SK-N-SH treated with all-trans-retinoic acid at 6 μM for 48 hours (cell line): Measurements from ENCODE around the gene COL4A4.

Experiments
- ATAC-seq: fragments of 200-7000 bp; cut with Tn5 transposase; 3 replicates; pipeline ENCODE4 v1.9.1; 2020; ENCODE audit warnings: mild to moderate bottlenecking, moderate library complexity
- ARNTL ChIP-seq: fragments of 450-650 bp; formaldehyde crosslinking; IDR thresholded peaks from 2 replicates; pipeline ENCODE4 v1.5.0; 2020; ENCODE audit warnings: low read depth, mild to moderate bottlenecking, moderate library complexity, borderline replicate concordance
- BACH2 ChIP-seq: fragments of 250-450 bp; sonication (Bioruptor Pico); IDR thresholded peaks from 2 replicates; pipeline ENCODE4 v1.9.0; 2021; ENCODE audit warnings: mild to moderate bottlenecking, borderline replicate concordance
- CREB5 ChIP-seq: fragments of 250-450 bp; sonication (Bioruptor Pico); IDR thresholded peaks from 2 replicates; pipeline ENCODE4 v1.5.1; 2020; ENCODE audit warnings: low read depth, mild to moderate bottlenecking, moderate library complexity
- CSDC2 ChIP-seq: fragments of 250-450 bp; sonication (Bioruptor Pico); IDR thresholded peaks from 2 replicates; pipeline ENCODE4 v1.5.0; 2020; ENCODE audit warnings: mild to moderate bottlenecking, moderate library complexity
- CSRNP3 ChIP-seq: fragments of 250-450 bp; sonication (Bioruptor Pico); IDR thresholded peaks from 2 replicates; pipeline ENCODE4 v1.5.1; 2021; ENCODE audit warnings: mild to moderate bottlenecking, moderate library complexity
- ESRRG ChIP-seq: fragments of 250-450 bp; sonication (Bioruptor Pico); IDR thresholded peaks from 2 replicates; pipeline ENCODE4 v1.6.1; 2021; ENCODE audit warnings: mild to moderate bottlenecking
- GLIS3 ChIP-seq: fragments of 250-450 bp; sonication (Bioruptor Pico); IDR thresholded peaks from 2 replicates; pipeline ENCODE4 v1.5.0; 2020; ENCODE audit warnings: mild to moderate bottlenecking, moderate library complexity
- ISL1 ChIP-seq: fragments of 250-450 bp; sonication (Bioruptor Pico); IDR thresholded peaks from 2 replicates; pipeline ENCODE4 v2.1.2; 2022; ENCODE audit warnings: mild to moderate bottlenecking, moderate library complexity
- OSR1 ChIP-seq: fragments of 250-450 bp; sonication (Bioruptor Pico); IDR thresholded peaks from 2 replicates; pipeline ENCODE4 v1.8.0; 2022; ENCODE audit warnings: moderate library complexity, mild to moderate bottlenecking, inconsistent platforms
- PATZ1 ChIP-seq: fragments of 250-450 bp; sonication (Bioruptor Pico); IDR thresholded peaks from 2 replicates; pipeline ENCODE4 v1.8.0; 2020; ENCODE audit warnings: mild to moderate bottlenecking, moderate library complexity, borderline replicate concordance
- POU6F1 ChIP-seq: fragments of 250-450 bp; sonication (Bioruptor Pico); IDR thresholded peaks from 2 replicates; pipeline ENCODE4 v1.8.0; 2021; ENCODE audit warnings: low read depth, mild to moderate bottlenecking, moderate library complexity, borderline replicate concordance
- PPARA ChIP-seq: fragments of 250-450 bp; sonication (Bioruptor Pico); IDR thresholded peaks from 2 replicates; pipeline ENCODE4 v1.5.0; 2020; ENCODE audit warnings: mild to moderate bottlenecking, borderline replicate concordance
- RARB ChIP-seq: fragments of 250-450 bp; sonication (Bioruptor Pico); IDR thresholded peaks from 2 replicates; pipeline ENCODE4 v1.8.0; 2021; ENCODE audit warnings: mild to moderate bottlenecking, moderate library complexity
- TOX ChIP-seq: fragments of 250-450 bp; sonication (Bioruptor Pico); IDR thresholded peaks from 2 replicates; pipeline ENCODE4 v1.8.0; 2021; ENCODE audit warnings: mild to moderate bottlenecking, moderate library complexity, borderline replicate concordance
- TSHZ2 ChIP-seq: fragments of 250-450 bp; sonication (Bioruptor Pico); IDR thresholded peaks from 2 replicates; pipeline ENCODE4 v1.5.0; 2020; ENCODE audit warnings: mild to moderate bottlenecking, moderate library complexity
- ZC3H10 ChIP-seq: fragments of 250-450 bp; sonication (Bioruptor Pico); IDR thresholded peaks from 2 replicates; pipeline ENCODE4 v1.5.1; 2021; ENCODE audit warnings: mild to moderate bottlenecking, moderate library complexity
- ZFP3 ChIP-seq: fragments of 250-450 bp; sonication (Bioruptor Pico); IDR thresholded peaks from 2 replicates; pipeline ENCODE4 v1.5.0; 2020; ENCODE audit warnings: mild to moderate bottlenecking, moderate library complexity
- ZNF70 ChIP-seq: fragments of 450-650 bp; formaldehyde crosslinking; IDR thresholded peaks from 2 replicates; pipeline ENCODE4 v1.5.0; 2020; ENCODE audit warnings: mild to moderate bottlenecking, moderate library complexity
- ZNF8 ChIP-seq: fragments of 450-650 bp; formaldehyde crosslinking; IDR thresholded peaks from 2 replicates; pipeline ENCODE4 v1.5.0; 2020; ENCODE audit warnings: mild to moderate bottlenecking, moderate library complexity

The COL4A4 gene

GRCh38 chr2:227117852-227118251 is 46.2 kb downstream of the COL4A4 start:
- ATAC-seq, result no peak
- TF ChIP-seq TOX (CRISPR knock-in tag) (no peak), TSHZ2 (CRISPR knock-in tag) (no peak), BACH2 (CRISPR knock-in tag) (no peak), CSDC2 (CRISPR knock-in tag) (no peak), ISL1 (CRISPR knock-in tag) (no peak), ARNTL (CRISPR knock-in tag) (no peak), RARB (CRISPR knock-in tag) (no peak), ZFP3 (CRISPR knock-in tag) (no peak), OSR1 (CRISPR knock-in tag) (no peak), PATZ1 (CRISPR knock-in tag) (no peak)

GRCh38 chr2:227117027-227117426 is 47.0 kb downstream of the COL4A4 start:
- no peak for TF ChIP-seq CREB5 (CRISPR knock-in tag)
- no peak for TF ChIP-seq CSRNP3 (CRISPR knock-in tag)
- TF ChIP-seq ESRRG (CRISPR knock-in tag), result no peak
- TF ChIP-seq ZNF8 (CRISPR knock-in tag), result no peak
- no peak for ATAC-seq

- no peak for ATAC-seq
- no peak for TF ChIP-seq ZNF70 (CRISPR knock-in tag)
- no peak for TF ChIP-seq POU6F1 (CRISPR knock-in tag)
- TF ChIP-seq ZC3H10 (CRISPR knock-in tag), result no peak
- no peak for TF ChIP-seq RARB (CRISPR knock-in tag)
- no peak for TF ChIP-seq ZNF8 (CRISPR knock-in tag)
- no peak for TF ChIP-seq PATZ1 (CRISPR knock-in tag)
- no peak for TF ChIP-seq OSR1 (CRISPR knock-in tag)
- TF ChIP-seq ARNTL (CRISPR knock-in tag), result no peak
- no peak for TF ChIP-seq ESRRG (CRISPR knock-in tag)
- no peak for TF ChIP-seq CSDC2 (CRISPR knock-in tag)
- TF ChIP-seq TOX (CRISPR knock-in tag), result no peak
- TF ChIP-seq CSRNP3 (CRISPR knock-in tag), result no peak
- no peak for TF ChIP-seq GLIS3 (CRISPR knock-in tag)
- no peak for TF ChIP-seq PPARA
- TF ChIP-seq BACH2 (CRISPR knock-in tag), result no peak
Observed at GRCh38 chr2:227115761-227116160, 48.2 kb downstream of the COL4A4 start.
